ENCODE measurements around the gene LUC7L.

The LUC7L gene

DNA sequence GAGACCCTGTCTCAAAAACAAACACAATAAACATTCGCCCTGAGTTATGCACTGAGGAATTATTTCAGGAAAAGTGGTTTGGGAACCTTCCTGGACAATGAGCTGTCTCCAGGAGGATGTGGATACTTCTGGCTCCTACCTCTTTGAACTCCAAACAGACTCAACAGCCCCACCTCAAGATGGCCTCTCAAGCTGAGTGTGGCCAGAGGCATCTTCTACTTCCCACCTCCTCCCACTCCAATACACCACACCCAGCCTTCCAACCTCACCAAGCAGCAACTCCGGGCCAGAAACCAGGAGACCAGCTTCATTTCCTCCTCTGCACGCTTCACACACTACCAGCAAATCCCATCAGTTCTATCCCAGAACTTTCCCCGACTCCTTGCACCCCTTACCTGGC is 37.4 kb downstream of the LUC7L start:
- Histone ChIP-seq H3K27me3 (ENCODE audit: control insufficient read depth, insufficient read depth, low read length) (no peaks in the 10 kb centered on the region), H3K36me3 (ENCODE audit: control insufficient read depth, insufficient read depth, low read length) (peaks cover 39% of the 10 kb centered on the region), H3K4me3 (ENCODE audit: low read length) (no peak overlapping the region), H3K27ac (ENCODE audit: low read length) (no peak overlapping the region), H3K9me3 (ENCODE audit: control insufficient read depth, insufficient read depth, low read length) (no peaks in the 10 kb centered on the region), H3K4me1 (ENCODE audit: control insufficient read depth, insufficient read depth, low read length) (no peaks in the 10 kb centered on the region)
- no peak for DNase-seq (ENCODE audit: low read depth, low spot score)
- WGBS (ENCODE audit: insufficient coverage, insufficient read length), result no CpG with 5 or more reads among the region's 4 CpGs

DNA sequence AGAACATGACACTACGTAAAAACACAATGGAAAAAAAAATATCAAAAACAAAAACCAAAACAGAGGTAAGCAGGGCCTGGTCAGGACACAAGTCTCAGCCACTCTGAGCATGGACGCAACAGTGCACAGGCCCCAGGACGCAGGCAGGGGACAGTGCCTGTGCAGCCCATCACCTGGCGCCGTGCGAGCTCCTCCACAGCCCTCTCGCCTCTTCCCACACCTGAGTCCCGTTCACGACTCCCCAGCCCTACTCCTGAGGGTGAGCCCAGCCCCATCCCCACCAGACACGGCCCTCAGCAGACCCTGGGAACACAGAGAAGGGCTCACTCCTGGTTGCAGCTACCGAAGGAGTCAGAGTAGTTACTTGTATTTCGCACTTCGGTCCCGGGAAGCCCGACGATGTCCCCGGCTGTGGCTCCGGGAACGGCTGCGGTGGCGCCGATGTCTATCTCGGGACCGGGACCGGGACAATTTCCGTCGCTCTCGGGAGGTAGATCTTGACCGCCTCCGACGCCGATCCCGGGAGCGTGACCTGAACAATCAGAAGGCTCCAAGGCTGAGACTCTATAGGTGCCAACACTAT is 39.6 kb downstream of the LUC7L start:
- Histone ChIP-seq H3K4me1 (ENCODE audit: control insufficient read depth, insufficient read depth, low read length) (no peaks in the 10 kb centered on the region), H3K9me3 (ENCODE audit: control insufficient read depth, insufficient read depth, low read length) (no peaks in the 10 kb centered on the region), H3K27me3 (ENCODE audit: control insufficient read depth, insufficient read depth, low read length) (no peaks in the 10 kb centered on the region), H3K4me3 (ENCODE audit: low read length) (no peak overlapping the region), H3K27ac (ENCODE audit: low read length) (no peak overlapping the region), H3K36me3 (ENCODE audit: control insufficient read depth, insufficient read depth, low read length) (peaks cover 36% of the 10 kb centered on the region)
- no peak for DNase-seq (ENCODE audit: low read depth, low spot score)
- WGBS (ENCODE audit: insufficient coverage, insufficient read length), result no CpG with 5 or more reads among the region's 34 CpGs

DNA sequence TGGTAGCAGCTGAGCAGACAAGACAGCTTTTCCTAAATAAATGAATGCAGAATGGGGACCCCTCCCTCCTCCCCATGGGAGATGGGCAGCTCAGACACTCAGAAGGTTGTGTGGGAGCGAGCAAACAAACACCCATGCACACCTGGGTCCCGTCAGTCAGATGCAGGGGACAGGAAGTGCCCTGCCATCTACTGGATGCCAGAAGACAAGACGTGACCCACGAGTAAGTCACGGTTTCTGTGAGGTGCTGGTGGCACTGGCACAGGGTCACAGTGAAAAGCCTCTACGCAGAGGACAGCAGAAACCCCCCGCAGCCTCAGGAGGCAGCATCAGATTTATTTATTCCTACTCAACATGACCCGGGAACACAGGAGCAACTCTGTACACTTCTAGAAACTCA is 40.6 kb downstream of the LUC7L start:
- DNase-seq (ENCODE audit: low read depth, low spot score), result no peak
- no peak overlapping the region for H3K4me3 ChIP-seq (ENCODE audit: low read length)
- no CpG with 5 or more reads among the region's 8 CpGs for WGBS (ENCODE audit: insufficient coverage, insufficient read length)
- H3K4me1 ChIP-seq (ENCODE audit: control insufficient read depth, insufficient read depth, low read length), result no peaks in the 10 kb centered on the region
- no peaks in the 10 kb centered on the region for H3K27me3 ChIP-seq (ENCODE audit: control insufficient read depth, insufficient read depth, low read length)
- peaks cover 36% of the 10 kb centered on the region for H3K36me3 ChIP-seq (ENCODE audit: control insufficient read depth, insufficient read depth, low read length)
- H3K27ac ChIP-seq (ENCODE audit: low read length), result no peak overlapping the region
- H3K9me3 ChIP-seq (ENCODE audit: control insufficient read depth, insufficient read depth, low read length), result no peaks in the 10 kb centered on the region

DNA sequence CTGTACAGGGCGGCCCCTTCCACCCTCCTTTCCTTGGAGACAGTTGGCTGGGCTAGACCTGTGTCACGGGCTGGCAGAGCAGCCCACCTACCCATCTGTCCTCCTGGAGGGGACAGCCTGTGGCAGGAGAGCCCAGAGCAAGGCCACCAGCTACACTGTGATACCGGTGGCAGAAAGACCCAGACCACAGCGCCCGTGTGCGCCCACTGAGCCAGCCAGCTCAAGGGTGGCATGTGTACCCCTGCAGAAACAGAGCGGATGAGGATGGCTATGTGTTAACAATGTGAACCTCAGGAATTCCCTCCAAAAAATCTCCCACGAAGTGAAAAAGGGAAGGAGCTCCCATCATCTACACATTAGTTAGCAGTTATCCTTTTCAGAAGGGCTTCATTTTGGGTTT is 41.9 kb downstream of the LUC7L start:
- WGBS (ENCODE audit: insufficient coverage, insufficient read length), result no CpG with 5 or more reads among the region's 8 CpGs
- Histone ChIP-seq H3K9me3 (ENCODE audit: control insufficient read depth, insufficient read depth, low read length) (no peaks in the 10 kb centered on the region), H3K27me3 (ENCODE audit: control insufficient read depth, insufficient read depth, low read length) (no peaks in the 10 kb centered on the region), H3K4me1 (ENCODE audit: control insufficient read depth, insufficient read depth, low read length) (no peaks in the 10 kb centered on the region), H3K4me3 (ENCODE audit: low read length) (no peak overlapping the region), H3K36me3 (ENCODE audit: control insufficient read depth, insufficient read depth, low read length) (peaks cover 33% of the 10 kb centered on the region), H3K27ac (ENCODE audit: low read length) (no peak overlapping the region)
- no peak for DNase-seq (ENCODE audit: low read depth, low spot score)

DNA sequence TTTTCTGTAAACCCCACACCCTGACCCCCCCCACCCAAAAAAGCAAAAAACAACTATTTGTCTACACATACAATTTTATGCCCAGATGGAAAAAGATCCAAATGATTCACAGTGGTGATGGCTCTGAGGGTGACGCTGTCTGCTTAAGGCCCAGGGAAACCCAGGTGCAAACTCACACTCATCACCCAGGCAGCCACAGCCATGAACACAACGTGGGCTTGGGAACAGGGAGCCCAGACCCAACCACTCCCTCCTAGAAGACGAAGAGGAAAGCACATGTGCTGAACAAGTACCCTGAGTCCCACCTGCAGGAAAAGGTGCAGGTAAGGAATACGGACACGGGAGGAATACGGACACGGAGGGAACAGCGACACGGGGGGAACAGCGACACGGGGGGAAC is 43.6 kb downstream of the LUC7L start:
- no CpG with 5 or more reads among the region's 11 CpGs for WGBS (ENCODE audit: insufficient coverage, insufficient read length)
- H3K4me1 ChIP-seq (ENCODE audit: control insufficient read depth, insufficient read depth, low read length), result peaks cover 3% of the 10 kb centered on the region; the same call in 1 of the 2 replicates

DNA sequence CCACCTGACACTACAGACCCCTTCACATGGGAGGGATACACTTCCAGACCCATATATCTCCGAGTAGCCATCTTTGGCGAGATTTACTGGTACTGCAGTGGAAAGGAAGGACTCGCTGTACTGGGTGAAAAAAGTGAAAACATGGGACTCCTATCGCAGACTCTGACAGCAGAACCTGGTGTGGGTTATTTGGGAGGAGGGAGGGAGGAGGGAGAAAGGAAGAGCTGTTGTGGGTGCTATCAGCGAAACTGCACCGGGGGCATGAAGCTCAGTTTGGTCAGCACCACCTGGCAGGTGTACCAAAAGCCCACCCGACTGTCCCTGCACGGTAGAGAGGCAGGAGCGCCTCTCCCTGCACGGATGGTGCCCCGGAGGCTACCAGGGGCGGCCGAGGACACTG is 44.0 kb downstream of the LUC7L start:
- H3K4me3 ChIP-seq (ENCODE audit: low read length), result no peak overlapping the region
- H3K27ac ChIP-seq (ENCODE audit: low read length), result no peak overlapping the region
- no peak for DNase-seq (ENCODE audit: low read depth, low spot score)
- no peaks in the 10 kb centered on the region for H3K9me3 ChIP-seq (ENCODE audit: control insufficient read depth, insufficient read depth, low read length)
- no peaks in the 10 kb centered on the region; the same call in 1 of the 2 replicates for H3K27me3 ChIP-seq (ENCODE audit: control insufficient read depth, insufficient read depth, low read length)
- no CpG with 5 or more reads among the region's 13 CpGs for WGBS (ENCODE audit: insufficient coverage, insufficient read length)
- H3K4me1 ChIP-seq (ENCODE audit: control insufficient read depth, insufficient read depth, low read length), result peaks cover 3% of the 10 kb centered on the region; the same call in 1 of the 2 replicates
- H3K36me3 ChIP-seq (ENCODE audit: control insufficient read depth, insufficient read depth, low read length), result peaks cover 20% of the 10 kb centered on the region

More for the DNA sequence above, 43.6 kb downstream of the LUC7L start:
- Histone ChIP-seq H3K27me3 (ENCODE audit: control insufficient read depth, insufficient read depth, low read length) (no peaks in the 10 kb centered on the region; the same call in 1 of the 2 replicates), H3K36me3 (ENCODE audit: control insufficient read depth, insufficient read depth, low read length) (peaks cover 21% of the 10 kb centered on the region), H3K27ac (ENCODE audit: low read length) (no peak overlapping the region), H3K4me3 (ENCODE audit: low read length) (no peak overlapping the region), H3K9me3 (ENCODE audit: control insufficient read depth, insufficient read depth, low read length) (no peaks in the 10 kb centered on the region)
- DNase-seq (ENCODE audit: low read depth, low spot score), result no peak

DNA sequence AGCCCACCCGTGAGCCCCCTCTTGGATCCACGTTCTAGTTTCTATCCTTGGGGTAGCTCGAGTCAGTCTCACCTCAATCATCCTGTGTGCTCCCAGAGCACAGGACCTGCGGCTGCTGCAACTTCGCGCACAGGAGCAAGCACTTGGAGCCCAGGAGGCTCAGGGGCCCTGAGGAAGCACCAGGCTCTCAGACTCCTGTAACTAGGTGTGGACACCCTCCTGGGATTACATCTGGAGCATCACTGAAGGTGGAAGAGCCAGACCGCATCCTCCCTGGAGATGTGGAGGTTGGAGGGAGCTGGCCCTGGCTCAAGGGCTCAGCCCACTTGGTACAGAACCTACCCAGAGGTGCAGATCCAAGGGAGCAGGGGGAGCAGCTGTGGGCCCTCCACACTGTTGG is 46.2 kb downstream of the LUC7L start:
- H3K36me3 ChIP-seq (ENCODE audit: control insufficient read depth, insufficient read depth, low read length), result peaks cover 4% of the 10 kb centered on the region
- no CpG with 5 or more reads among the region's 7 CpGs for WGBS (ENCODE audit: insufficient coverage, insufficient read length)
- no peaks in the 10 kb centered on the region for H3K9me3 ChIP-seq (ENCODE audit: control insufficient read depth, insufficient read depth, low read length)
- H3K27me3 ChIP-seq (ENCODE audit: control insufficient read depth, insufficient read depth, low read length), result peaks cover 17% of the 10 kb centered on the region
- H3K4me1 ChIP-seq (ENCODE audit: control insufficient read depth, insufficient read depth, low read length), result peaks cover 3% of the 10 kb centered on the region; the same call in 1 of the 2 replicates
- no peak overlapping the region for H3K4me3 ChIP-seq (ENCODE audit: low read length)
- no peak overlapping the region for H3K27ac ChIP-seq (ENCODE audit: low read length)
- DNase-seq (ENCODE audit: low read depth, low spot score), result no peak

DNA sequence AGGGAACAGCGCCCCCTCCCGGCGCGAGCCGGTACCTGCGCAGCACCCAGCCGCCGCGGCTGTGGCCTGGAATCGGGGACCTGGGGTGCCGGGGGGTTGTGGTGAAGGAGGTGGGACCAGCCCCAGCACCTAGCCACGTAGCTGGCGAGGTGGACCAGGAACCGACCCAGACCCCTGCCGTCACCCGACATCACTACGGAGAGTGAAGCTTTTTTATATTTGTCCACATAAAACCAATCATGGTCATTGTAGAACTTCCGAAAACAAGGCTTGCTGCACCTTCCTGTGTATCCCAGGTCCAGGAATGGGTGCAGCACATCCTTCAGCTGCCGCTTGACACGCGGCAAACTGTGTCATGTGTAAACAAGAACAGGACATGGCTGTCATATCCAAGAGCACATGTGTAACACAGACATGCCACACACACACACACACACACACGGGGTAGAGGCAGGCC is 47.7 kb downstream of the LUC7L start:
- no peak for DNase-seq (ENCODE audit: low read depth, low spot score)
- peaks cover 3% of the 10 kb centered on the region; the same call in 1 of the 2 replicates for H3K4me1 ChIP-seq (ENCODE audit: control insufficient read depth, insufficient read depth, low read length)
- no peaks in the 10 kb centered on the region for H3K9me3 ChIP-seq (ENCODE audit: control insufficient read depth, insufficient read depth, low read length)
- peaks cover 28% of the 10 kb centered on the region for H3K27me3 ChIP-seq (ENCODE audit: control insufficient read depth, insufficient read depth, low read length)
- H3K4me3 ChIP-seq (ENCODE audit: low read length), result no peak overlapping the region
- no peaks in the 10 kb centered on the region; the same call in 1 of the 2 replicates for H3K36me3 ChIP-seq (ENCODE audit: control insufficient read depth, insufficient read depth, low read length)
- H3K27ac ChIP-seq (ENCODE audit: low read length), result no peak overlapping the region
- no CpG with 5 or more reads among the region's 22 CpGs for WGBS (ENCODE audit: insufficient coverage, insufficient read length)

DNA sequence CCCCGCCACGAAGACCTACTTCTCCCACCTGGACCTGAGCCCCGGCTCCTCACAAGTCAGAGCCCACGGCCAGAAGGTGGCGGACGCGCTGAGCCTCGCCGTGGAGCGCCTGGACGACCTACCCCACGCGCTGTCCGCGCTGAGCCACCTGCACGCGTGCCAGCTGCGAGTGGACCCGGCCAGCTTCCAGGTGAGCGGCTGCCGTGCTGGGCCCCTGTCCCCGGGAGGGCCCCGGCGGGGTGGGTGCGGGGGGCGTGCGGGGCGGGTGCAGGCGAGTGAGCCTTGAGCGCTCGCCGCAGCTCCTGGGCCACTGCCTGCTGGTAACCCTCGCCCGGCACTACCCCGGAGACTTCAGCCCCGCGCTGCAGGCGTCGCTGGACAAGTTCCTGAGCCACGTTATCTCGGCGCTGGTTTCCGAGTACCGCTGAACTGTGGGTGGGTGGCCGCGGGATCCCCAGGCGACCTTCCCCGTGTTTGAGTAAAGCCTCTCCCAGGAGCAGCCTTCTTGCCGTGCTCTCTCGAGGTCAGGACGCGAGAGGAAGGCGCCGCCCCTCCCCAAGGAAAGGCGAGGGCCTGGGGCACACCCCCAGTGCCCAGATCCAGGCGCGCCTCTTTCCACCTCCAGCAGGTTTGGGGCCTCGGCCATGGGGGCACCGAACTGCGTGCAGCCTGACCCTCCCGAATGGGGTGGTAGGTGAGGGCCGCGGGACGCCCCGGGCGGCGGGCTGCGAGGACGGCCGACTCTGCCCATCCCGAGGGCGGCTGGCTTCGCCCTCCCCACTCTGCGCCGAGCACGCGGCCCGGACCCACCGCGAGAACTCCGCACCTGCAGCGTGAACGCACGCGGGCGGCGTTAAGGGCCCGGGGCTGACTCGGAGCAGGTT is 48.3 kb downstream of the LUC7L start:
- H3K36me3 ChIP-seq (ENCODE audit: control insufficient read depth, insufficient read depth, low read length), result no peaks in the 10 kb centered on the region; the same call in 1 of the 2 replicates
- peak; percentile 71 for DNase-seq (ENCODE audit: low read depth, low spot score)
- H3K27me3 ChIP-seq (ENCODE audit: control insufficient read depth, insufficient read depth, low read length), result peaks cover 30% of the 10 kb centered on the region
- H3K9me3 ChIP-seq (ENCODE audit: control insufficient read depth, insufficient read depth, low read length), result no peaks in the 10 kb centered on the region
- H3K4me3 ChIP-seq (ENCODE audit: low read length), result peak overlapping the region; percentile 12; the same call in 1 of the 2 replicates
- WGBS (ENCODE audit: insufficient coverage, insufficient read length), result no CpG with 5 or more reads among the region's 89 CpGs
- no peak overlapping the region for H3K27ac ChIP-seq (ENCODE audit: low read length)
- peaks cover 3% of the 10 kb centered on the region; the same call in 1 of the 2 replicates for H3K4me1 ChIP-seq (ENCODE audit: control insufficient read depth, insufficient read depth, low read length)

DNA sequence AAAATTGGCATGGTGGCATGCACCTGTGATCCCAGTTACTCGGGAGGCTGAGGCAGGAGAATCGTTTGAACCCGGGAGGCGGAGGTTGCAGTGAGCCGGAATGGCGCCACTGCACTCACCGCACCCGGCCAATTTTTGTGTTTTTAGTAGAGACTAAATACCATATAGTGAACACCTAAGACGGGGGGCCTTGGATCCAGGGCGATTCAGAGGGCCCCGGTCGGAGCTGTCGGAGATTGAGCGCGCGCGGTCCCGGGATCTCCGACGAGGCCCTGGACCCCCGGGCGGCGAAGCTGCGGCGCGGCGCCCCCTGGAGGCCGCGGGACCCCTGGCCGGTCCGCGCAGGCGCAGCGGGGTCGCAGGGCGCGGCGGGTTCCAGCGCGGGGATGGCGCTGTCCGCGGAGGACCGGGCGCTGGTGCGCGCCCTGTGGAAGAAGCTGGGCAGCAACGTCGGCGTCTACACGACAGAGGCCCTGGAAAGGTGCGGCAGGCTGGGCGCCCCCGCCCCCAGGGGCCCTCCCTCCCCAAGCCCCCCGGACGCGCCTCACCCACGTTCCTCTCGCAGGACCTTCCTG is 49.1 kb downstream of the LUC7L start, which contains the start of gene HBQ1:
HBQ1 (plus strand) TSS at position 359 of the 575 bp plus-strand sequence; CDS start at position 387, 28 bp downstream.
- WGBS (ENCODE audit: insufficient coverage, insufficient read length), result no CpG with 5 or more reads among the region's 59 CpGs
- peak within 1 kb of the TSS; percentile 12; the same call in 1 of the 2 replicates for H3K4me3 ChIP-seq (ENCODE audit: low read length)
- no peak within 1 kb of the TSS for H3K27ac ChIP-seq (ENCODE audit: low read length)
- no peaks in the 10 kb centered on the region; the same call in 1 of the 2 replicates for H3K36me3 ChIP-seq (ENCODE audit: control insufficient read depth, insufficient read depth, low read length)
- H3K27me3 ChIP-seq (ENCODE audit: control insufficient read depth, insufficient read depth, low read length), result peaks cover 36% of the 10 kb centered on the region
- DNase-seq (ENCODE audit: low read depth, low spot score), result no peak
- peaks cover 3% of the 10 kb centered on the region; the same call in 1 of the 2 replicates for H3K4me1 ChIP-seq (ENCODE audit: control insufficient read depth, insufficient read depth, low read length)
- H3K9me3 ChIP-seq (ENCODE audit: control insufficient read depth, insufficient read depth, low read length), result no peaks in the 10 kb centered on the region
